HG03060 (cell line): ENCODE results near the gene MIB1.

Source experiments
- ATAC-seq: cut with Tn5 transposase; IDR thresholded peaks from one replicate; pipeline ENCODE4 v1.9.1; 2021; ENCODE audit warnings: low read depth, moderate number of reproducible peaks; ENCODE audit not compliant: unreplicated experiment

MIB1 gene

DNA sequence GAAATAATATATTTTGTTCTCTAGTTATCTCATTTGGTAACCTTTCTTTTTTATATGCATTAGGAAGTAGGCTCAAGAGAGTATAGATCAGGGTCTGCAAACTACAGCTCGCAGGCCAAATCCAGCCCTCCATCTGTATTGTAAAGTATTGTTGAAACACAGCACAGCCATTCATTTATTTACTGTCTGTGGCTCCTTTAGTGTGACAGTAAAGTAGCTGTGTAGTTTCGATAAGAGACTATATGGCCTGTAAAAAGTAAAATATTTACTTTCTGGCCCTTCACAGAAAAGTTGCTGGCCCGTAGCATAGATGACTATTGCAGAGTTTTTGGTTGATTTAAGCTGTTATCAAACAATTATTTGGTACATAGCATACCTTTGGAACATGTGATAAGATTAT lies 67.6 kb downstream of the MIB1 start:
- ATAC-seq, result no peak

- ATAC-seq, result no peak
Measured at GRCh38 chr18:21809725-21810124, 69.1 kb downstream of the MIB1 start.

- ATAC-seq, result no peak
Measured at GRCh38 chr18:21815101-21815500, 74.5 kb downstream of the MIB1 start.

- no peak for ATAC-seq
Measured at GRCh38 chr18:21820033-21820810, 79.6 kb downstream of the MIB1 start.

- no peak for ATAC-seq
Measured at GRCh38 chr18:21820811-21821143, 80.2 kb downstream of the MIB1 start.

DNA sequence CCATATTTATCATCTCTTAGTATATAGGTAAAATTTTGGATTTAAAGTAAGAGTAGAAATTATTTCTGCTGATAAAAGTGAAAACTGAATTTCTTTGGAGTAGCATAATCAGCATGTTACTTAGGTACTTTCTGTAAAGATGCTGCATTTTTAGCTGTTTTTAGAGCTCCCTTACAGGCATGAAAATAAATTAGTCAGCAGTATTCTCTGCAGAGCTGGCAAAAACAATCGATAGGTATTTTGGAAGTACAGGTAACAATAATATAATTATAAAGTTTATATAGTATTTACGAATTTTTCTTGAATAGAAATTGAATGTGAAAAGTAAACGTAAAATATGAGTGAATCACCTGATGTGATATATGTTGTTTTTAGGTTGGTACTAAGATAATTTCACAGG lies 83.3 kb downstream of the MIB1 start:
- no peak for ATAC-seq

DNA sequence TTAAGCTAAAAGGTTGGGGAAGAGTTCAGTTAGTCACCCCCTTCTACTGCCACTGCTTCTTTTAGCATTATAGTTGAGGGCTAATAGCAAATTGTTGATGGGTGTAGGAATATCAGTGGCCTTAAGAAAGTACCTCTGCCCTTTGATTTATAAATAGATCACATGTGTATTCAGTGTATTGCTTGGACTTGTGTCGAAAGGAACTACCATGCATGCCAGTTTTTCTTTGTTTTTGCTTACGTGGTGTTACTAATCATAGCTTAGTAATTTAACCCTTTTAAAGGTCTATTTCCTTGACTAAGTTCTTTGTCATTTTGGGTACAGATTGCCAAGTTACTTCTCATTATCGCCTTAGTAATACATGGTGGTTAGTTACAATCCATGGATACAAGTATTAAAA lies 85.6 kb downstream of the MIB1 start:
- ATAC-seq, result no peak

- ATAC-seq, result no peak
Measured at GRCh38 chr18:21826641-21827302, 86.2 kb downstream of the MIB1 start.

DNA sequence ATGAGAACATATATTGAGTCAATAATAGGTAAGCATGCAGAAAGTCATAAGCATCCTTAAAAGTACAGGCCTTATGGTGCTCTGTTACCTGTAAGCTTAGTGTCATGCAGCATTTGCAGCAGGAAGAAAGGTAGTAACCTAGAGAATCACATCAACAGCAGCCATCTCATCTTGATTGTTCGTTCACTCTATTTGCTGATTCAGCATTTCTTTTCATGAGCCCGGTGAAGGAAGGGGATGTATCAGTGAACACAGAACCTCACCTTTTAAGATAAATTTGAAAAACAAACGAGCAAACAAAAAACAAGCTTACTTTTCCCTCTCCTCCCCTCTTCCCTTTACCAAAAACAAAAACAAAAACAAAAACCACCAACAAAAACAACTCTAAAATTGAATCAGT lies 89.9 kb downstream of the MIB1 start:
- no peak for ATAC-seq

- ATAC-seq, result no peak
Measured at GRCh38 chr18:21831413-21831831, 90.8 kb downstream of the MIB1 start.

- ATAC-seq, result no peak
Measured at GRCh38 chr18:21833604-21834298, 93.2 kb downstream of the MIB1 start.

GRCh38 chr18:21834299-21834660 lies 93.7 kb downstream of the MIB1 start:
- ATAC-seq, result no peak

- ATAC-seq, result no peak
Measured at GRCh38 chr18:21841570-21841969, 101.0 kb downstream of the MIB1 start.

DNA sequence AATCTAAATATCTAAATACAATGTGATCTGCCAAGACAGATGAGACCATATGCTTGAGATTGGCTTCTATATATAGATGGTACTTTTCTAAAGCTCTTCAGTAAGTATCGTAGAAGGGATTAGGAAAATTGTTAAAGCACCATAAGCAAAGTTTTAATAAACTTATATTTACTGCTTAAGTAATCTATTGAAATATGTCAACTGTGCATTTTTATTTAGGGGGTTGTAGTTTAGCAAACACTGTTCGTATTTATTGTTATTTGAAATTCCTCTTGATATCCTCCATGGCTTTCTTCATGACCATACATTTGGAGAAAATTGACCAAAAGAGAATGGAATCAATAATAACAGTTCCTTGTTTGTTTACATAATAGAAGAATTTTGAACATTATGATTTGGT lies 102.7 kb downstream of the MIB1 start:
- no peak for ATAC-seq

DNA sequence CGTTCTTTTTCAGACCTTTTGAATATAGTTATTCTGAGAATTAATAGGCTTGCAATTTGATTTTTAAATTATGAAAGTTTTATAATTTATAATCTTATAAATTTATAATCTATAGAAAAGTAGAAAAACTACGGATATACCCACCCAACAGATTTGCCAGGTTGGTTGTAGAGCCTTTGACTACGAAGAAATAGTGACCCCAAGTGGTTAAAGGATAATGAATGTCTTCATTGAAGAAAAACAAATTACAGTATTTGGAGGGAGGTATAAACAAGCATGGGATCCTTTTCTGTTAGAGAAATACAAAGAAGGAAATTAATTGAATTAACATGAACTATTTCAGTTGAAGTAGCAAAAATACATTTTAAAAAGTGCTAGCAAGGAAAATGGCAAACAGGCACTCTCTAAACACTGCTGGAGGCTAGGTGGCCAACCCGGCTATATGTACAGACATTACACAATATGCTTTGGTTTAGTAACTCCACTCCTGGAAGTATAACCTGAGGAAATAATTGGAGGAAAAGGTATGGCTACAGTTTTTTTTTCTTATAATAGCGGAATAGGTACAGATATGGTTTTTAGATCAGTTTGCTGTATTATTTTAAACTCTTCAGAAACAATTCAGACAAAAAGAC lies 110.9 kb downstream of the MIB1 start:
- ATAC-seq, result no peak

DNA sequence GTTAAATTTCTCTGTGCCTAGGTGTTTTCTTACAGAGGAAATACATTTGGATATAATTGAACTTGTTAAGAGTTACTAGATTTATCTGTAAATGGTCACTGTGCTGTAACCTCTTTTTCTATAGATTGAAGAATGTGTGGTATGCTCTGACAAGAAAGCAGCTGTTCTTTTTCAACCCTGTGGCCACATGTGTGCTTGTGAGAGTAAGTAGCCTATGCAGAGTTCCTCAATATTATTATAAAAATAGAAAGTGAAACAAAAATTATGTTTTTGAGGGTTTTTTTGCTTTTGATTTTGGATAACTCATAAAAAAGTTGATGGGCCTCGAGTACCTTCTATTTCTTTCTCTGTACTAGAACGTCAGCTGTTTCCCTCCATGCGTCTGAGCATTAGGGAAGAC lies 112.4 kb downstream of the MIB1 start:
- ATAC-seq, result peak; percentile 84

DNA sequence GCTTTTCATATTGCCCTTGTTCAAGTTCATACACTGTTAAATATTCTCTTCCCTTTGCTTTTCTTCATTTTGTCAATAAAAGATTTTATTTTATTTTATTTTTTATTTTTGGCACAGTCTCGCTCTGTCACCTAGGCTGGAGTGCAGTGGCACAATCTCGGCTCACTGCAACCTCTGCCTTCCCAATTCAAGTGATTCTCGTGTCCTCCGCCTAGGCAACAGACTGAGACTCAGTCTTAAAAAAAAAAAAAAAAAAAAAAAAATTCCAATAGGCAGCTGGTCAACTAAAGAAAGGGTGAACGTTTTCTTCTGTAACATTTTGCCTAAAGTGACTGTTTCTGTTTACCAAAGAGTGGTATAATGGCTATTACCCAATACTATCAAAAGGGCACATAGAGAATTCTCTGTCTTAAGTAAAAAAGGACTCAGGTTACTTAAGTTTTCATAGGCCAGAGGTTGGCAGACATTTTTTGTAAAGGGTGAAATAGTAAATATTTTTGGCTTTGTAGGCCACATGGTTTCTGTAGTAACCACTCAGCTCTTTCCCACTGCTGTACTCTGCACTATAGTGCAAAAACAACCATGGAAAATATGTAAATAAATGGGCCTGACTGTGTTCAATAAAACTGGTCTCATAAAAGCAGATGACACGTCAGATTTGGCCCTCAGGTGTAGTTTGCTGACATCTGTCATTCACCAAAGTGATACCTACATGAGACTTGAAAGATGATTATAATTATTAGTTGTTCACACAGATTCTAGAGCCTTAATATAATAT lies 113.4 kb downstream of the MIB1 start:
- ATAC-seq, result no peak

GRCh38 chr18:21855432-21855831 lies 114.8 kb downstream of the MIB1 start:
- ATAC-seq, result no peak

GRCh38 chr18:21857871-21858270 lies 117.3 kb downstream of the MIB1 start:
- ATAC-seq, result no peak

DNA sequence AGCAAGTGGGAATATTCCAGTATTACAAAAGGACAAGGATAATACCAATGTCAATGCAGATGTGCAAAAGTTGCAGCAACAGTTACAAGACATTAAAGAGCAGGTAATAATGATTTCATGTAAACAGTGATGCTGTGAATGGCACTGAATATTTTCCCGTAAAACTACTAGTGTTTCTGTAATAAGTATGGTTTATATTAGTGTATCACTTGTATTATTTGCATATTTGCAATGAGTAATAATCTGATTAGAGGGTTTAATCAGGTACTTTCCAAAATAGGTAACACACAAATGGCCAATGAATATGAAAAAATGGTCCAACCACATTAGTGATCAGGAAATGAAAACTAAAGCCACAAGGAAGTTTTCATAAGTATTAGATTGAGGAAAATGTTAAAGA lies 118.0 kb downstream of the MIB1 start:
- ATAC-seq, result no peak

DNA sequence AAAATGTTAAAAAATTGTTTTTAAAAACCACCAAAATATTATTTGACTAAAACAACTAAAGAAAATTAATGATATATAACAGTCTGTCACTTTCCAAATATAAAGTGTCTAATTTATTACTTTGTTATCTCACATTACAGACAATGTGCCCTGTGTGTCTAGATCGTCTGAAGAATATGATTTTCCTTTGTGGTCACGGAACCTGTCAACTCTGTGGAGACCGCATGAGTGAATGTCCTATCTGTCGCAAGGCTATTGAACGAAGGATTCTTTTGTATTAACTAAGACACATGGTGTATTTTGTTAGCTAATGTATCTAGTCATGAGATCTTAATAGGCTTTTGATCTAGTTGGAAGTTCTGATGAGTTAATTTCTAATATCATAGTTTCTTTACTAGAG lies 123.8 kb downstream of the MIB1 start:
- no peak for ATAC-seq
